Brain pericyte (primary cell): ENCODE results near the gene TLL1.

ENCODE experiments used
- DNase-seq: peaks from one replicate; pipeline ENCODE4 v3.0.0-alpha.2; 2012; ENCODE audit warnings: low read depth, low spot score

TLL1 gene

GRCh38 chr4:165971933-165972332 is 98.9 kb downstream of the TLL1 start:
- no peak for DNase-seq

GRCh38 chr4:165972747-165973146 is 99.7 kb downstream of the TLL1 start:
- no peak for DNase-seq

- no peak for DNase-seq
Measured at GRCh38 chr4:165982934-165983333, 109.9 kb downstream of the TLL1 start.

GRCh38 chr4:165986956-165987698 is 114.1 kb downstream of the TLL1 start:
- DNase-seq: no peak

GRCh38 chr4:165991325-165992180 is 118.5 kb downstream of the TLL1 start:
- DNase-seq: no peak

GRCh38 chr4:165992283-165992682 is 119.2 kb downstream of the TLL1 start:
- no peak for DNase-seq

GRCh38 chr4:165994701-165995100 is 121.7 kb downstream of the TLL1 start:
- no peak for DNase-seq

GRCh38 chr4:166003811-166004210 is 130.8 kb downstream of the TLL1 start:
- DNase-seq: no peak

GRCh38 chr4:166006217-166006616 is 133.2 kb downstream of the TLL1 start:
- no peak for DNase-seq

GRCh38 chr4:166008510-166008909 is 135.5 kb downstream of the TLL1 start:
- no peak for DNase-seq

GRCh38 chr4:166012129-166013030 is 139.3 kb downstream of the TLL1 start:
- no peak for DNase-seq

- DNase-seq: no peak
Measured at GRCh38 chr4:166014411-166014810, 141.4 kb downstream of the TLL1 start.

GRCh38 chr4:166017804-166018203 is 144.8 kb downstream of the TLL1 start:
- no peak for DNase-seq

- DNase-seq: no peak
Measured at GRCh38 chr4:166019441-166020220, 146.6 kb downstream of the TLL1 start.

- DNase-seq: no peak
Measured at GRCh38 chr4:166021617-166022016, 148.6 kb downstream of the TLL1 start.

- no peak for DNase-seq
Measured at GRCh38 chr4:166034965-166035364, 161.9 kb downstream of the TLL1 start.

- no peak for DNase-seq
Measured at GRCh38 chr4:166039822-166040221, 166.8 kb downstream of the TLL1 start.

- no peak for DNase-seq
Measured at GRCh38 chr4:166042510-166043055, 169.5 kb downstream of the TLL1 start.

- DNase-seq: no peak
Measured at GRCh38 chr4:166043801-166044200, 170.8 kb downstream of the TLL1 start.

- DNase-seq: no peak
Measured at GRCh38 chr4:166044871-166045270, 171.8 kb downstream of the TLL1 start.

GRCh38 chr4:166045457-166045856 is 172.4 kb downstream of the TLL1 start:
- DNase-seq: no peak
